ENCODE data around the gene SLC30A7.
"Not testable (repeated sequence)": the region's sequence is repeated elsewhere in the genome, so short reads cannot be mapped to it uniquely, and the experiment has no call there.

- TF ChIP-seq FOXP4 (CRISPR knock-in tag; IDR thresholded peaks at IDR 0.05), result peak; percentile 96
- TF ChIP-seq CTCF (IDR thresholded peaks at IDR 0.05); ATF3 (CRISPR knock-in tag; conservative IDR thresholded peaks at IDR 0.05); TP53 (CRISPR knock-in tag; IDR thresholded peaks at IDR 0.05); IRF2 (CRISPR knock-in tag; IDR thresholded peaks at IDR 0.05; ENCODE audit: borderline replicate concordance, low read depth); ZBTB43 (CRISPR knock-in tag; IDR thresholded peaks at IDR 0.05): not testable (repeated sequence)
- TF ChIP-seq CREM (CRISPR knock-in tag; IDR thresholded peaks at IDR 0.05), result 0 out of 2 replicates have a peak, but pooled peaks have one; percentile 54
- TF ChIP-seq FOXP1 (CRISPR knock-in tag; IDR thresholded peaks at IDR 0.05; ENCODE audit: borderline replicate concordance), result peak; percentile 98
Observed at GRCh38 chr1:100949515-100950158, 53.7 kb downstream of the SLC30A7 start.
